ENCODE data around the gene PARD6G.

PARD6G gene

DNA sequence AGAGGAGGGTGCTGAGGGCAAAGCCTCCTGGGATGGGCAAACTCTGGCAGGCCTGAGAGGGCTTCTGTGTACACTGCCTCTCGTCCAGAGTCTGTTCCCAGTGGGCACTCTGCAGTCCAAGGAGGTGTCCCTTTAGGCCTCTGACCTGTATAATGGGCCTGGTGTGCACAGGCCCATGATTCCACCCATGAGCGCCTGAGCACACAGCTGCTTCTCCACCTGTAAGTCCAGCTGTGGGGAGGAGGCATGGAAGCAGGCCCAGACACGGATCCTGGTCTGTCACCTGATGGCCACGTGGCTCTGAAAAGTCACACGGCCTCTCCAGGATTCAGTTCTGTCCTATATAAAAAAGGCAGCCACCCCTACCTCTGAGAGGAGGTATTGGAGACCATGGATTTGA is 57.0 kb downstream of the PARD6G start:
- DNase-seq (ENCODE audit: low read depth in 2 of 2) = no peak

DNA sequence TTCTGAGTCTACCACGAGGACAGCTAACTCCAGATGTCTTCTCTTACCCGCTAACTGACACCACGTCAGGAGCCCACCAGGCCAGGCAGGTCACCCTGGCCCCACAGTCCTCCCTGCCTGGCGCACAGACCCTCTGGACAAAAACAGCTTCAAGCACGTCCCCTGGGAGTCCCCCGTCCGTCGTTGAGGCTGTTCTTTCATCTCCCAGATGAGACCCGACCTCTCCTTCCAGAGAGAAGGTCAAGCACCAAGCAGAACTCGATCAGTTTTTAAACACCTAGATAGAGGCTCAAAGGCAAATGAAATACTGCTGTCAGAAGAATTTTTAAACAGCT is 57.8 kb downstream of the PARD6G start:
- no peak for DNase-seq (ENCODE audit: low read depth in 2 of 2)

DNA sequence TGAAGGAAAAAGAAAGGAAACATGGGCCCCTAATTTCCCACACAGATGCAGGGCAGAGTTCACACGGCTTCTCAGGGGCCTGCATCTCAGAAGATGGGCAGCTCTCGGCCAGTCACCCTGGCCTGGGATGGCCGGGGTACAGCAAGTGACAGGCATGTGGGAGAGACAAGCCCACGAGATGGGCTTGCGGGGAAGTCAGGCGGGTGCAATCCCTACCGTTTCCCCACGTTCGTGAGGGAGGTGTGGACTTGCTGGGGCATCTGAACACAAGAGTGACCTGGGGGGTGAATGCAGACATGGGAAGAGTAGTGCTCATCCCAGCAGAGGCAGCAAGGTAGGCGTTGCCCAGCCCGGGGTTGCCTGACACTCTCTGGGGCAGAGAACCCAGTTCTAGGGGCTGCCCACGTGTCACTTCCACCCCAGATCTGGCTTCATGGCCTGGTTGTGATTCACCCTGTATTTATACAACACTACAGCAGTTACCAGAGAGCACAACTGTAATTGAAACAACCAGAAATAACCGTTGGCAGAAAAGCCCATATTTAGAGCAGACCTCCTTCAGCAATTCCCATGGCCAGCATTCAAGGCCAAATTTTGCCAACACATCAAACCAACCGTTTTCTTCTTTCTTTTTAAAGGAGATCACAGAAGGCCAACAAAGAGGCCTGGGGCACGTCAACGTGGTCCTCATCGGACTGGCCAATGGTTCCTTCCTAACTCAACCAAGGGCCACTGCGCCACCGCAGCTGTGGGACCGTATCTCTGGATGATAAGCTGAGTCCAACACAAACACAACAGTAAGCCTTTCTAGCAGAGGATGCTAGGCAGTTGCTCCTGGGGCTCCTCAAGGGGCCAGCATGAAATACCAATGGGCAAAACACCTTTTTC is 58.4 kb downstream of the PARD6G start:
- no peak for DNase-seq (ENCODE audit: low read depth in 2 of 2)

DNA sequence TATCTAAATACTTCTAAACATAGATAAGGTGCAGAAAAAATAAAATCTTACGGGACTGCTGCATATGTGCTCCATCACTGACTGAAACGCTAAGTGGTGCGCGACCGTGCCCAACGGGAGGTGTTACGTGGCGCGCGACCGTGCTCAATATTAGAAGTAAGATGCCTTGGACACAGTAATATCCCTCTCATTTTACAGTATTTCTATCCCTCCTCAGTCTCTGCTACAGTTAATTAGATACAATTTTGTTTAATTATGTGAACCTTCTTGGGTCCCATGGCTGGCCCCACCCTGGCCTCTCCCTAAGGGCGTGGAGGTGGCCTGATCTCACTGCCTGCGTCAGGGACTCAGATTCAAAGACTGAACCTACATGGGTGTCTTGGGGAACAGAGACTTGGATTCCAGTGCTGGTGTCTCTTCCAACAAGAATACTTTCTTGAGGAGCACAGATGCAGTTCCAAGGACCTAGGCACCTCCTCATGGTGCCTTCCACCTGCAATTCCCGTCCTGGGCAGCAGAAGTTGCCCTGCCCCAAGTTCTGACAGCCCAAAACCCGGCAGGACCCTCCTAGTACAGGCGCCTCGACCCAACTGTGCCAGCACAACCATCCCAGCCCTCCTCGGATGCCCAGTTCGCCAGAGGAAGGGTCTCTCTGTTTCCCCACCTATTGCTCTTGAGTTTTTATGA is 59.2 kb downstream of the PARD6G start:
- DNase-seq (ENCODE audit: low read depth in 2 of 2) = no peak

DNA sequence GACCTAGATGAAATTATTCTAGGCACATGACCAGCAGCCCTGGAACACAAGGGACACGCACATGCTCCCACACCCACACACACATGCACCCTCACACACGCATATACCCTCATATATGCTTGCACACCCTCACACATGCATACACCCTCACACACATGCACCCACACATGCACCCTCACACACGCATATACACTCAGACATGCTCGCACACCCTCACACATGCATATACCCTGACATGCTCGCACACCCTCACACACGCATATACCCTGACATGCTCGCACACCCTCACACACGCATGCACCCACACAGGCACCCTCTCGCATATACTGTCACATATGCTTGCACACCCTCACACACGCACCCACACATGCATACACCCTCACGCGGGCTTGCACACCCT is 61.8 kb downstream of the PARD6G start:
- no peak for DNase-seq (ENCODE audit: low read depth in 2 of 2)

DNA sequence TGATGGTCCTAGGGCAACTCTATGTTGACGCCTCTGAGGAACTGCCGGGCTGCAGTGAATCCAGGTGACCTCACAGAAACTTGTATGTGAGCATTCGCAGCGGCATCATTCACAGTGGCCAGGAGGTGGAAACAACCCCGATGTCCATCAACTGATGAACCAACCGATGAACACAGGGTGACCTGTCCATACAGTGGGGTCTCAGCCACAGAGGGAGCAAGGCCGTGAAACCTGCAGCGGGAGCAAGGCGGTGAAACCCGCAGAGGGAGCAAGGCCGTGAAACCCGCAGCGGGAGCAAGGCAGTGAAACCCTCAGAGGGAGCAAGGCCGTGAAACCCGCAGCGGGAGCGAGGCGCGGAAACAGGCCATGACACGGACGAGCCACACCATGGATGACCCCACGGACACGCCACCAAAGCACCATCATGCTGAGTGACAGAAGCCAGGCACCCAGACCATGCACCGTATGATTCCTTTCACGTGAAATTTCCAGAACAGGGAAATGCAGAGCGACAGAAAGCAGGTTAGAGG is 63.0 kb downstream of the PARD6G start:
- DNase-seq (ENCODE audit: low read depth in 2 of 2) = no peak

DNA sequence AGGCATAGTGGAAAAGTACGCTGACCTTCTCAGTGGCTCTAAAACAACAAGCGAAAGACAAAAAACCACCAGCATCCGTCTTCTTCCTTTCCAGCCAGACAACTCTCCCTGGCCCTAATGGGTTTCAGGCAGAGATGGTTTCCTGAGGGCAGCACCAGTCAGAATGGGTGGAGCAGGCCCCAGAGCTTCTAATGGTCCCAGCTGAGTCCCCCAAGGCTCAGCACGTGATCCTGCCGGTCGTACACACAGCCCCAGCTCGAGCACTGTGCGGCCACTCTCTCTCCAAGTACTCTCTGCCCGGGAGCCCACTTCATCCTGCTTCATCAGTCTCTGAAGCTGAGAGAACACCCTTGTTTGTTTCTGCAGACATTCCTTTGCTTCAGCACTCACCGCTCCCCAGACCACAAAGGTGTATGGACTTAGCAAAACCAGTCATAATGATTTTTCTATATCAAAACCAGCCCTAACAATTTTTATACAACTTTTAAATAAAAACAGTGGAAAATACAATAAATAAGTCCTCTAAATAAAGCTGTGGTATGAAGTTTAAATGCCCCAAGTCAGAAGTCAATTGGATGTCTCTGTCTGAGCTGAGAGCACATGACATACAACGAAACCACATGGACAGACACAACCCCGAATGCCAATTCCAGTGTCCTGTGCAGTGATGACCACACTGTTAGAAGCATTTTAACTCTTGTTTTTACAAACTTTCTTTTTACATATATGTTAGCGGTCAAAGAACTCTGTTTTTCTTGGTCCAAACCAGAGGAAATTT is 63.9 kb downstream of the PARD6G start:
- DNase-seq (ENCODE audit: low read depth in 2 of 2) = no peak

DNA sequence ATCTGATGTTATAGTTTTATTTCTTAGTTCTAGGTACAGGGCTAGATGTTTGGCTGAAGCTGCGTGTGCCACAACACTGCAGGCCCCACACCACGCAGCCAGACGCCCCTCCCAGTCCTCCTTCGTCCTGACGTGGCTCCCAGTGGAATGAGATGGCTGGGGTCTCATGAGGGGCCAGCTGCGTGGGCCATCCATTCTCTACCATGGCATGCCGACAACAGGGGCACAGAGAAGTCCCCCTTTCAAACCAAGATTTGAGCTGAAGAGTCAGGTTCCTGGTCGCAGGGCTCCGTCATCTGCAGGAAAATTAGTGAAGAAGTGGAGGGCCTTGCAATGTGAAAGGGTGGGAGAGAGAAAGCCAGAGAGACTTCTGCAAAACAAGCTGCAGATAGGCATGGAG is 64.5 kb downstream of the PARD6G start:
- DNase-seq (ENCODE audit: low read depth in 2 of 2) = no peak

DNA sequence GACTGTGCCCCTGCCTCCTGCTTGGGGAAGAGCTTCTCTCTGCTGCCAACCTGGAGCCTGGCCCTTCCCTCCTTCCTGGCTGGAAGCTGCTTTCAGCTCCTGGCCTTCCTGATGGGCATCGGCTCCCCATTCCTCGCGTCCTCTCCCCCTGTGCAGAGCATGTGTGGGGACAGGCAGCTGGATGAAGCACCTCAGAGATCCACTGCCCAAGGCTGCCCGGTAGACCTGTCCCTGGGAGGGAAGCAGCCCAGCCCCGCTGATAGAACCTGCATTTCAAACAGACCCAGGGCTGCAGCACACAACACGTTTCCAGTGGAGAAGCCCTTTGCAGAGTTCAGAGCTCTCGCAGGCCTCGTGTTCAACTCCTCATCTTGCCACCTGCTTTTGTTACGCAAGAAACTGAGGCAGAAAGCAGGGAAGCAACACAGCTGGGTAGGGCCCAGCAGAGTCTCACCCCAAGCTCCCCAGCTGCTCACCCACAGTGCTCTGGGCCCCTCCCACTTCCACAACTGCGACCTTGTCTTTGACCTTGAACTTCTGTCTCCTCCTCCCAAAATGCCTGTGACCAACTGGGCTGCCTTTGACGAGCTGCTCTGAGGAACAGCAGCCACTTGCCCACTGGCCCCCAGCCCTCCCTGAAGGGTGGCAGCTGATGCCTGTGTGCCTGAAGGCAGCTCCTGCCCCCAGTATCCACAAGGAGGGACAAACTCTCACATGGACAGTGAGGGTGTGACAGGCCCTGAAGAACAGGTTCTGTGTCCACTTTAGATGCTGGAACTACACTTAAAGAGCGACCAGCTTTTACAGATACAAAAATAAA is 65.5 kb downstream of the PARD6G start:
- DNase-seq (ENCODE audit: low read depth in 2 of 2) = no peak

DNA sequence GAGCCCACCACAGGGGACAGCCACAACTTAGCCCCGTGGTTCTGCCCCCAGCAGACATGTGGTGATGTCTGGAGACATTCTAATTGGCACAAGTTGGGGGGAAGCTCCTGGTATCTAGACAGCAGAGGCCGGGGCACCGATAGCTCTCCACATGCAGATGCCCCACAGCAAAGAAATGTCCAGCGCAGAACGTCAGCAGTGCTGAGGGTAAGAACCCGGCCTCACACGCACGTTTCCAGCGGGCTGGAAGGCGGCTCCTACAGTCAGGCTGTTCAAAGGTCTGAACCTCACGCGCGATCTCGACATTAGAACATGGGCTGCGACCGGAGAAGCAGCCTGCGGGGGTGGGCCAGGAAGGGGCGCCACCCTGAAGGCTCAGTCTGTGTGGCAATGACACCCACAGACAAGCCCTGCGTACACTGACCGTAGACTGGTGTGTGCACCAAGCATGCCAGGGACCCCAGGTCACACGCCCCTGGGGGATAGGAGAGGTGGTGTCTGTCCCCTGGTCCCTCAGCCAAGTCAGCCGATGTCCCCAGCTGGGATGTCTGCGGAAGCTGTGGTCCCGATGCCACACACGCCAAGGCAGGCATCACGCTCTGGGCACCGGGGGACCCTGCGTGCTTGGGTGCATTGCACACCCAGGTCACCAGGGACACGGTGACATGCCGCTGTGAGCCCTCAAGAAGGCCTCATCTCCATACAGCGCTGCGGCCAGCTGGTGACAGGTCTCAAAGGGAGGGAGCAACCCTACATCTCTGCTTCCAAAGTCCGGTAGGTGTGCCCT is 66.3 kb downstream of the PARD6G start:
- DNase-seq (ENCODE audit: low read depth in 2 of 2) = no peak

DNA sequence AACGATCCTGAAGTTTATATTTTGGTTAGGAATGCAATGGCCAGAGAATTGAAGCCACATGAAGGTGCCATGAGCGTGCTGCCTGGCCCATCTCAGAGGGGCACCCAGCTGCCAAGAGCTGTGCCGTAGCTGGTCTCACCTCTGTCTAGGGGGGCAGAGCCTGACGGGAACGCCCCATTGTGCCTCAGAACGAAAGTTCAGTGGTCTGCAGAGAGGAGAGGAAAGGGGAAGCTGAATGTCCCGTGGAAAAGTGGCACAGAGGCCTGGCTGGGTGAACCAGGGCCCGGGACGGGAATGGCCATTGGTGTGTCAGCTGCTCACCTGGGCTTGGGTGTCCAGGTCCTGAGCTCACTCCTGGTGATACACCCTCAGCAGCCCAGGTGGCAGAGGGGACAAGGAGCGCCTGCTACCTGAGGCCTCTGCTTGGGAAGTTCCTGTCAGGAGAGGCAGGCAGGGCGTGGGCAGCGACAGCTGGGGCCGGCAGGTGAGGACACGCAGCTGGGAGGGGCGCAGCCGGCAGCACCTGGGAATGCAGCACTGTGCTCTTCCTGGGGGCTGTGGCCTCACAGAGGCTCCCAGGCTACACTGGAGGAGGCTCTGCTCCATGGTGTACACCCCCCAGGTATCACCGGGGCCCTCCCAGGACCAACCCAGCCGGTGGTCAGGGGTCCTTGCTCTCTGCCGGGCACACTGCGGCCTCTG is 67.3 kb downstream of the PARD6G start:
- no peak for DNase-seq (ENCODE audit: low read depth in 2 of 2)

DNA sequence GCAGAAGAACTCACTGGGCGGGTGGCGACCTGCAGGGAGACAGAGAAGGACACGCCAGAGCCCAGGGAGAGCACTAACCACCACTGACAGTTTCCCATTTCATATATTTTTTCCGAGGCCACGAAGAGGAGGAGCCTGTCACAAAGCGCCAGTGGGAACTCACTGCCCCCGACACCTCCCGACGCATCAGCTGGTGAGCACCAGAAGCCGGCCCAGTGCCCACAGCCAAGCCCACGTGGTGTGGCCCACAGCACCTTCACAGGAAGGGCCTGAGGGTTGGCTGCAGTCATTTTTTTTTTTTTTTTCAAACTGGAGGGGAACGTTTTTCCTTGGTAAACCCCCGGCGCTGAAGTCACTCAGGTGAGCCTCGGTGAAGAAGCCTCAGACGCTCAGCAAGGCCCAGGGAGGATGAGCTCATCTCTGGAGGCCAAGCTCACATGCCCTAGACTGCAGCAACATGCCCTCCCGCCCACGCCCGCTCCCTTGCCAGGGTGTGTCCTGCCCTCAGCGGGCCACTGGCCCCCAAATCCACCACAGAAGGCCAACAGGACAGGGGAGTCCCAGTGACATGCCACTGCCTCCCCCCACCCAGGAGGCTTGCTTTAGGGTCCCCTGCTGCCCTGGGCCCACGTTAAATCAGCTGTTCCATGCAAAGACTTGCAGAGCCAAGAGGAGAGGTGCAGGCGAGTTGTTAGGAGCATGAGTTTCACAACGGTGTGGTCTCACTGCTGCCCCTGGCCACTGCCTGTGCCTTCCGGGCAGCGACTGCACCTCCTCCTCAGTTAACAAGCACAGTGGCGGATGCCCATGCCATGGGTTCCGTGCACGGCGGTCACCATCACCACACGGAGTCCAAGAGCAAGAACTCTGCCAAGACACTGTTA is 68.1 kb downstream of the PARD6G start:
- DNase-seq (ENCODE audit: low read depth in 2 of 2) = no peak

DNA sequence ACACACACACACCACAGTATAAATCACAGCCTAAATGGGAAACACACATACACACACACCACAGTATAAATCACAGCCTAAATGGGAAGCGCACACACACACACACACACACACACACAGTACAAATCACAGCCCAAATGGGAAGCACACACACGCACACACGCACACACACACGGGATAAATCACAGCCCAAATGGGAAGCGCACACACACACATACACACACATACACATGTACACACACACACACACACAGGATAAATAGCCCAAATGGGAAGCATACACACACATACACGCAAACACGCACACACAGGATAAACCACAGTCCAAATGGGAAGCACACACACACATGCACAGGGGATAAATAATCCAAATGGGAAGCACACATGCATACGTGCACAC is 70.2 kb downstream of the PARD6G start:
- DNase-seq (ENCODE audit: low read depth in 2 of 2) = no peak

DNA sequence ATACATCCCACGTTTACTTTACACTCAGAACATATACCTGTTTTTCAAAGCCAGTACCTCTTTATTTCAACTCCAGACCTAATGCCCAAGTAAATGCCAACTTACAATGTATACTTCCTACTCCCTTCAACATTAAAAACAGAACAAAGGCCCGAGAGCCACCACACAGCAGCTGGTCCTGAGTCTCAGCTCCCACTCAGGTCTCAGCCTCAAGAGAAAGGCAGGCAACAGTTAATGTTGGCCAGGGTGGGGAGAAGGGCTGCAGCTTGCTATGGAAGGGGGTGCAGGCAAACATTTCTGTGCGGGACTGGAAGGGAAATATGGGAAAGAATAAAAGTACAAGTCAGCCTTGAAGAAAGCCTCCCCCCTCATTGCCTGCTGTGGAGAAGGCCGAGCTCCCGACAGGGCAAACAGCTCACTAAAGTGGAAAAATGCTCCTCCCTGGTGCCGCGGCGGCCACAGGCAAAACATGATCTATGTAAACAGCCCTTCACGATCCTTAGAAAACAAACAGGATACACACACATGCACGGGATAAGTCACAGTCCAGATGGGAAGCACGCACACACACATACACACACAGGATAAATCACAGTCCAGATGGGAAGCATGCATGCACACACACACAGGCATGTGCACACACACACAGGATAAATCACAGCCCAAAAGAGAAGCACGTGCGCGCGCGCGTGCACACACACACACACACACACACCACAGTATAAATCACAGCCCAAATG is 70.8 kb downstream of the PARD6G start:
- DNase-seq (ENCODE audit: low read depth in 2 of 2) = no peak

DNA sequence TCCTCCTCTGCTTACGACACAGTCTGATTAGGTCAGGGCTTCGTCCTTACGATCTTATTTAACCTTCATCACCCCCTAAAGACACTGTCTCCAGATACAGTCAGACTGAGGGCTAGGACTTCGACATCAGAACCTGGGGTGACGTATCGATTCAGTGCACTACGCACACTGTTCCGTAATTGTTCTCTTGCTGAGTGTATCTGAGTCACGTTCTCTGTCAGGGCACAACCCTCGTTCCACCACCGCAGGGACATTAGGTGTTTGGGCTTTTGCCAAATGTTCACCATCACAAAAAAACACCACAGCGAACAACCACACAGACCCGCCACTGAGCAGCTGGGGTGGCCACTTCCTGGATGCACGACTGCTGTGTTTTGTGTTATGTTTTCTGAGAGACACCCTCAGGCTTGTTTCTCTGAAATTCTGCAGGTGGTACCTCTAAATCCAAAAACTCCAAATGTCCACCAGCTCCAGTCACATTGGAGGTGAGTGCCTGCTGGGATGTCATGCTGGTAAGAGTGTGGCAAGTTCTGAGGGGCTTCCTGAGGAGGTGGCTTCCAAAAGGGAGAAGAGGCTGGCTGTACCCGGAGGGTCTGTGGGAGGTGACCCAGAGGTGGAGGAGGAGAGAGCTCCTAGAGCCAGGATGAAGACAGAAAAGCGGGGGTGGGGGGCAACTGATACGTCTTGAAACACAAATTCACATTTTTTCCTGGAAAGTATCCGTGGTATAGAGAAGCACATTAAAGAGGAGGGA is 71.7 kb downstream of the PARD6G start:
- no peak for DNase-seq (ENCODE audit: low read depth in 2 of 2)

DNA sequence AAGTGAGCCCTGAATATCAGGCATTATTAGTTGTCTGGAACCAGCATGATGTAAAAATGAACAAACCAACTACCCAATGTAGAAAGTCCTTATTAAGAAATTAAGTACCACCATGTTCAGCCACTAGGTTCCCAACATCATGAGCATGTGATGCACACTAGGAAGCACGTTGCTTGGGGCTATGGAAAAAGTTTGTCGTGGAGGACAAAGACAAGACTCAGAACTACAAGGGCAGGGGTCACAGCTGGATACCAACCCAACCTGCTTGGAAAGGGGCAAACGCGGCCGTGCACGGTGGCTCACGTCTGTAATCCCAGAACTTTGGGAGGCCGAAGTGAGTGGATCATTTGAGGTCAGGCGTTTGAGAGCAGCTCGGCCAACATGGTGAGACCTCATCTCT is 74.3 kb downstream of the PARD6G start:
- DNase-seq (ENCODE audit: low read depth in 2 of 2) = no peak

DNA sequence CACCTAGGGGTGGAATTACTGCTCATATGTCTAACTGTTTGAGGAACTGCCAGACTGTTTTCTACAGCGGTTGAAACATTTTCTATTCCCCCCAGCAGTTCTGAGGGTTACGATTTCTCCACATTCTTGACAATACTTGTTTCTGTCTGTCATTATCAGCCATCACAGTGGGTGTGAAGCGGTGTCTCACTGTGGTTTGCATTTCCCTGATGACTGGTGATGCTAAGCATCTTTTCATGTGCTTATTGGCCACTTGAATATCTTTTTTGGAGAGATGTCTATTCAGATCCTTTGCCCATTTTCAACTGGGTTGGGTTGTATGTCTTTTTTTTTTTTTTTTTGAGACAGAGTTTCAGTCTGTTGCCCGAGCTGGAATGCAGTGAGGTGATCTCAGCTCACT is 75.3 kb downstream of the PARD6G start:
- no peak for DNase-seq (ENCODE audit: low read depth in 2 of 2)

All from stimulated activated CD4-positive, alpha-beta T cell treated with anti-CD3 and anti-CD28 coated beads, Interleukin-4, amount 100 ng/mL, for 48 hours (primary cell).